ENCODE data around the gene PXYLP1.

Gene PXYLP1

DNA sequence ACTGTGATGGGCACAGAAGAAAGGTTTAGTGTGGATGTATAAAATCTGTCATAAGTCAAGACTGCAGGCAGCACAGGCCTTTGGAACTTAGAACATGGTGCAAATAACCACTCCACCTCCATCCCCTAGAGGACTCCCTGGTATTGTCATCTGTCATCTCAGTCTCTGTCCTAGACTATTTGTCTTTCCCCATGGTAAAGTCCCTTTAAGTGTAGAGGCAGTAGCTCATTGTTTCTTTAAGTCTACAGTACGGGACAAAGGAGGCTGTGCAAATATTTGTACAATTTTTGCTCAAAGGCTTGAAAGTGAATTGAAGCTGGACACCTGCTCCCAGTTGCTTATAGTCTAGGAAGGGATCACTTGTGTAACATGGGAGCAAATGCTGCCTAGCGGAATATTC lies 3.2 kb upstream of the PXYLP1 start:
- in situ Hi-C loops (cut with MboI; ENCODE audit: low sequenced_read_pairs), result no loop called here

GRCh38 chr3:141229132-141229531 lies 2.5 kb upstream of the PXYLP1 start:
- in situ Hi-C loops (cut with MboI; ENCODE audit: low sequenced_read_pairs), result no loop called here

GRCh38 chr3:141230293-141230692 lies 1.3 kb upstream of the PXYLP1 start:
- in situ Hi-C loops (cut with MboI; ENCODE audit: low sequenced_read_pairs), result no loop called here

GRCh38 chr3:141231952-141232823 lies 563 bp downstream of the PXYLP1 start:
- in situ Hi-C loops (cut with MboI; ENCODE audit: low sequenced_read_pairs), result no loop called here

DNA sequence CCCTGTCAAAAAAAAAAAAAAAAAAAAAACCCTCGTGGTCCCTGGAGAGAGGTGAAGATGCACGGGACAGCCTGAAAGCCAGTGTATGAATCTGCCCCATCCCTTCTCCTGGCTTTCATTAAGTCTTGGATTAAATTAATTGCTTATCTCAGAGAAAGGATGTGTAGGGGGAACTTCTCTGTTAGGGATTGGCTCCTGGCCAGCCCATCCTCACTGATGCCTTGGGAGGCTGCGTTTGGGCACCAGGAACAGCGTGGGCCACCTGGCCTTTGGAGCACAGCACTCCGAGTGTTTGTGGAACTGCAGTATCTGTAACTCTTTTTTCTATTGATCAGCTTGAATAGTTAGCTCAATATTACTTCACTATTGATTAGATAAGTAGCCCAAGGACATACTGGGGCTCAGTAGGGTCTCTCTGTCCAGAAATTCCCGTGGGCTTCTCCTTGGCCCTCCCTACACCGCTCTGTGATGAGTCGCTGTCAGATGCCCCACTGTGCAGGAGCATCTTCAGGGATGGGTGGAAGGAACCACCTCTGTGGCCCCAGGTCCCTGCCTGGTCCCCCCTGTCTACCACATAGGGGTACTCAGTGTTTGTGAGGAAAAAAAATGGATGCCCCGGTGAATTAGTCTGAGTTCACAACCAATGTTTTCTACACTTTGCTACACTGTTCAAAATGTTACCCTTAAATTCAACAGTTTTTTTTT lies 2.0 kb downstream of the PXYLP1 start:
- in situ Hi-C loops (cut with MboI; ENCODE audit: low sequenced_read_pairs), result no loop called here

DNA sequence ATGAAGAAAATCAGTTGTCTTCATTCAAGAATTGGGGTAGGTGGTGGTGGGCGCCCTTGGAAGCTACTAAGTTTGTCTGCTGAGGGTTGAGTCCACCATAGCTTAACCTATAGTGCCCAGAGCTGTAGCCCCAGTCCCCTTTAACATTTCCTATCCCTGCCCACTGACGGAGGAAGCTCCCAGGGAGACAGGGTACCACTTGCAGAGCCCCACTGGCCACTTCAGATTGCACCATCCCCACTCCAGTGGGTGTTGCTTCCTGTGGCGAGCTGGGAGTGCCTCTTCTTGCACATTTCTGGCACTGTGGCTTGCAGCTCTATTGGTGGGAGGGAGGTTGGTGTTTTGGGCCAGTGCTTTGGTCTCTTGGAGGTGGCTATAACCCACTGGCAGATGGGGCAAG lies 2.7 kb downstream of the PXYLP1 start:
- in situ Hi-C loops (cut with MboI; ENCODE audit: low sequenced_read_pairs), result no loop called here

DNA sequence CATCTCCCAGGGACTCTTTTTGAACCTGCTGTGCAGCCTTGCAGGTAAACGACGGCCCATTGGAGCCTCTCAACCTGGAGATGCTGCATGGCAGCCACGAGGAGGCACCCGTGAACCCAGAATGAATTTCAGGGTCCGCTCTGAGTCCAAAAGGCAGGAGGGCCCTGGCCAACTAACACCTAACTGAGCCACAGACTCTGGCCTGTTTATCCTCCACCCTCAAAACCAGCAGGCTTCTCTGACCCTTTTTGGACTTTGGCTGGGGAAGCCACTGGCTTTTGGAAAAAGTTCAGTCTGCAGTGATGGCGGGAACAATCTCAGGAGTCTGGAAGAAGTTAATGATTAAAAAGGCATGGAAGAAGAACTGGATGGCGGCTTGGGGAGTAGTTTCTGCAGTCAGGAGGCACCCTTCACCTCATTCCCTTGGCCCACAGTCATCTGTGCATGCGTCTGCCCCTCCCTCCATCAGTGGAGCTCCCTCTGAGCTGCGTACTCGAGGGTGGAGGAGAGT lies 4.1 kb downstream of the PXYLP1 start:
- in situ Hi-C loops (cut with MboI; ENCODE audit: low sequenced_read_pairs), result no loop called here

DNA sequence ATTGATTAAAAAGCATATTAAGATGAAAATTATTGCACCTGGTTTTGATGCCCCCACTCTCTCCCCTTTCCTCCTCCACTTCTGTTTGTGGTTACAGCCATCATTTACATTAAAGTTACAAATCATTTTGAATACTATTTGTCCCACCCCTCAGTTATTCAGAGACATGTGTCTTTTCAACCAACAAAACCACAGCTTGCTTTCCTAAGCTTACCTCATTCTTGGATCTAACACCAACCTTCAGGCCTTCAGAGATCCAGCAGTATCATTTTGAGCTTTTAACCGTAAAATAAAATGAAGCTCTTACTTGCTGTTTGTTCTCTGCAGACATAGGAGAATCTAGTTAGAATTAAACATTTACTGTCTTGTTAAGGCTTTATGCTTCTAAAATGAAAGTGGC lies 4.7 kb downstream of the PXYLP1 start:
- in situ Hi-C loops (cut with MboI; ENCODE audit: low sequenced_read_pairs), result no loop called here

DNA sequence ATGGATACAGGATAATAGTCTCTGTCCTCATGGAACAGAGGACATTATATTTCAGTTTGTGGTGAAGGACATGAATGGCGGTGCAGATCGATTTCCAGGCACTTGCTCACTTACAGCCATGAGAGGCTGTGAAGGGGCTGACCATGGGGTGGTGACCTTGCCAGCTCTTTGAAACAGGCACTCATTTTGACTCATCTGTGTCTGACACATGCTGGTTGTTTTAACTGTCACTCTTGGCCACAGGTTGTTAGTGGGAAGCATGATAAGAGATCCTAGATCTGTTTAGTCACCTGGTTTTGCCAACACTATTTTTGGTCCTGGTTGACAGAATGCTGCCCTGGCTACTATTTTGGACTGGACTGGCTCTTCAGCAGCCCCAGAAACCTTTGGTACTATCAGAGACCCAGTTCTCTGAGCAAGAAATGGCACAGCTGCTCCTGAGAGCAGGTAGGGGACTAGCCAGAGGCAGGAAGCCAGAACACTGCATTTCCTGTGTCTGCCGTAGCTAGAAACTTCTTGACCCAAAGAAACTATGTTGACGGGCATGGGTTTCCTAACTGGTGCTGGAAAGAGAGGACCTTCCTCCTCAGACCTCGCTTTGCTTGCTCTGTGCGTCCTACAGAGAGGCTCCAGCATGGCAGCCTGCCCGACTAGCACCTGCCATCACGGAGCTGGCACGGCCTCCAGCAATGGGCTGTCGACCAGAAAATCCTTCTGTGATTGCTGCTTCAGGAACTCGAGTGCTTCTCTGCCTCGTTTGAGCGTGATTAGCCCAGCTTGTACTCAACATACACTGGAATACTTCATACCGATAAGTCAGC lies 6.3 kb downstream of the PXYLP1 start:
- in situ Hi-C loops (cut with MboI; ENCODE audit: low sequenced_read_pairs), result no loop called here

DNA sequence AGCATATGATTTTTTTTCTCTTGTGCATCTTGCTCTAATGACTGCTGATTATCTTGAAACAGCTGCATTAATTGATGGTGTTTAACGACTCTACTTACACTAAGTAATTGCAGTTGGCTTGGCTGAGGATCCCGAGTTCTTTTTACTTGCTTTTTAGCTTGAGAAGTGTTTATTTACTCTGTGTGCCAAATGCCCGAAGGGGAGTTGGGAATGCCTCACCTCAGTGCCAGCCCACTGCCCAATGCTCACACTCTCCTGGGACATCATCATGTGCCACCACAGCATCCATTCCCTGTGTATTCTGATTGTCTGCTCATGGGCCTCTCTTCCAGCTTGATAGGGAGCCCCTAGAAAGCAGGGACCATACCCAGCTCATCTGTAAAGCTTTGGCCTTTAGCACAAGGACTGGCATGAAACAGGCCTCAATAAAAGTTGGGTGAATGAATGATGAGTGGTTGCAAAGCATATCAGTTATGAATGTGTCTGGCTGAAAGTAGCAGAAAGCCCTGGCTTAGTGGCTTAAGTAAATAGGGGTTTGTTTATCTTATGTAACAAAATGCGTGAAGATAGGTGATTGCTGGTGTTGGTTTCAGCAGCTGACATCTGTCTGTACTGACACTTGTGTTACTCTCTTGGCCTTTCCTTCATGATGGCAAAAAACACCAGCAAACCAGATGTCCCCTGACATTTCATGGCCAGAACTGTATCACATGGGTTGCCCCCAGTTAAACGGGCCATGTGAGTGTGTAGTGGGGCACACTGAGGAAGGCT lies 8.1 kb downstream of the PXYLP1 start:
- in situ Hi-C loops (cut with MboI; ENCODE audit: low sequenced_read_pairs), result no loop called here

- in situ Hi-C loops (cut with MboI; ENCODE audit: low sequenced_read_pairs), result no loop called here
Measured at GRCh38 chr3:141240286-141240685, 8.7 kb downstream of the PXYLP1 start.

DNA sequence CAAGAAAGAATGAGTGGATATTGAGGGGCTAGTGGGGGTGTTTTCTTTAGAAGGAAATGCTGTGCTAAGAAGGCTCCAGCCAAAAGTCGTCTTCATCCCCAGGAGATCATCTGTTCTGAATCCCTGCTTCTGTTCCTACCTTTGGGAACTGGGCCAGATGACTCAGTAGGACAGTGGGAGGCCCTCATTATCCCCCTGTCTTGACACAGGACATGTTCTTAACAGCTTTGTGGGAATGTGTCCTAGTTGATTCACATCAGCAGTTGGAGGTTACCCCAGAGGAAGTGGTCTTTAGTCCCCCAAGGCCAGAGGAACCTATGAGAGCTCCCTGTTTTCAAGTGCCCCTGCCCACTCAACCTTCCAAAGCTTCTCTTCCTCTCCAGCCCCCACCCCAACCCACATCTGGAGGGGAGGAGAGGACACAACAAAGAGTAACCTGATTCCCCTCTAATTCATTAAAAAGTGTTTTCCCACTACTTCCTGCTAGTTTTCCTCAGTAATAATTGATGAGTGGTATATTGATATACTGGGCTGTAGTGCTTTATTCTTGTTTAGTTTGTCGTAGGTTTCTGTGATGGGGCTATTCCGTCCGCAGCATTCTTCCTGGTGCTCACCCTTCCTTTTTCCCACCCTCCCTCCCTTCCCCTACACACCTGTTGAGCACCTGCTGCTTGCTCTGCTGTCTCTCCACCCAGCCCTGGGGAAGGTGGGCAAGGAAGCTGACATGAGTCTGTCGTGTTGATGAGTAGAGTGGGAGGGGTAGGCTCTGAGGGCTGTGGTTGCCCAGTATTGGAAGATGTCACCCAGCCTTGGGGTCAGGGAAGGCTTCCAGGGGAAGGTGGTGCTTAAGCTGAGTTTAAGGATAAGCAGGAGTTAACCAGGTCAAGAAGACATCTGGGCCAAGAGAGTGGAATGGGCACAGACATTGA lies 9.3 kb downstream of the PXYLP1 start:
- in situ Hi-C loops (cut with MboI; ENCODE audit: low sequenced_read_pairs), result no loop called here

- in situ Hi-C loops (cut with MboI; ENCODE audit: low sequenced_read_pairs), result no loop called here
Measured at GRCh38 chr3:141241616-141242376, 10.2 kb downstream of the PXYLP1 start.

DNA sequence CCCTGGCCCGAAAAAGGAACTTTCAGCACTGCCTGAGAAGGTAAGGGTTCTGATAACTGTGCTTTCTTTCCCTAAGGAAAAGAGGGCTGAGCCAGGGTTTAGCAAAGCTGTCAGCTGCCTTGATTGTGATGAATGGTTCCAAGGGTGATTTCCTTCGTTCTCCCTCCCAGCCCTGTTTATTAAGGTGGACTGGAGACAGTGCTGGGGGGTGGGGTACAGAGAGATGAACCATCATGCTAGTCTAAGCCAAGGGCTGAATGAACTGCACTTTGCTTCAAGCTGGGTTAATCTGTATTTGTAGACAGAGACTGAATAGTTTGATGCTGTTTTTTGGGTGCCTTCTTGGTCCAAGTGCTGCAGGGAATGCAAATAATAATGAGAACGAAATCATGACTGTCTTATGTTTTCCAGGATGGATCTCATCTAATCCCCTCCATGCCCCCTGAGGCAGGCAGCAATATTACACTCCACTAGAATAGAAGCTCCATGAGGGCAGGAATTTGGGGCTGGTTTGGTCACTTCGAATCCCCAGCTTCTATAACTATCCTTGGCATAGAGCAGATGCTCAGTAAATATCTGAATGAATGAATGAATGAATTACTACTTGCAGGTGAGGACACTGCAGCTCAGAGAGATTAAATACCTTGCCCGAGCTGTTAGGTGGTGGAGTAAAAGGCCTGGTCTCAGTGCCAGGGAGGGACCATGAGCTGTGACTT lies 10.9 kb downstream of the PXYLP1 start:
- in situ Hi-C loops (cut with MboI; ENCODE audit: low sequenced_read_pairs), result no loop called here

- in situ Hi-C loops (cut with MboI; ENCODE audit: low sequenced_read_pairs), result no loop called here
Measured at GRCh38 chr3:141243271-141243707, 11.7 kb downstream of the PXYLP1 start.

GRCh38 chr3:141246224-141246957 lies 14.8 kb downstream of the PXYLP1 start:
- in situ Hi-C loops (cut with MboI; ENCODE audit: low sequenced_read_pairs), result no loop called here

DNA sequence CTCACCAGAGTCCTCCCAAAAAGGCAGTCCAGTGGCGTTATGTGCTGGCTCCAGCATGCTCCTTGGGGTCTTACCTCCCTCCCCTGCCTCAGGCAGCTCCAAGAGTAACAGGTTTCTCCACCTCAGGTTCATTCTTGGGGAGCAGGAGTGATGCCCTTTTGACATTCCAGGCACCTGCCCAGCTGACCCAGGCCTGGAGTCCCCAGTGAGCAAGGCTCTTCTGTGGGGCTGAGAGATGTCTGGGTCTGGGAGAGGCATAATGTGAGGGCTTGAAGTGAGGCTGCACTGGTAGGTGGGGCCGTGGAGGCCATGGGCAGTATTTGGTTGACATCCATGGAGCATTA lies 15.3 kb downstream of the PXYLP1 start:
- in situ Hi-C loops (cut with MboI; ENCODE audit: low sequenced_read_pairs), result no loop called here

Data from HL-60/S4 treated with retinoic acid at 250 ng/mL for 4 days and 3 days (cell line).